DOHH2 (cell line): Measurements from ENCODE around the gene KCNJ1.

Experiments
- CTCF ChIP-seq: fragments of 200-600 bp; sonication (generic); IDR thresholded peaks from one replicate; pipeline ENCODE4 v1.5.1; 2014; ENCODE audit warnings: antibody characterized with exemption, mild to moderate bottlenecking, low read depth, low read length; ENCODE audit not compliant: poor library complexity, severe bottlenecking
- EZH2phosphoT487 ChIP-seq: fragments of 200-600 bp; sonication (generic); IDR thresholded peaks from 2 replicates; pipeline ENCODE4 v1.6.1; 2017; ENCODE audit warnings: borderline replicate concordance, mild to moderate bottlenecking, antibody characterized with exemption, low read length, moderate library complexity, mixed read lengths

GRCh38 chr11:128910576-128910975 lies 43.5 kb upstream of the KCNJ1 start:
- TF ChIP-seq CTCF (no peak), EZH2phosphoT487 (no peak)
